Activated CD8-positive, alpha-beta memory T cell treated with anti-CD3 and anti-CD28 coated beads, Interleukin-2, amount 50 U/mL, for 48 hours (primary cell): ENCODE measurements around the gene TTC21B.

Experiments
- DNase-seq: peaks from one replicate; pipeline ENCODE4 v3.0.0-alpha.2; 2020

Gene TTC21B

DNA sequence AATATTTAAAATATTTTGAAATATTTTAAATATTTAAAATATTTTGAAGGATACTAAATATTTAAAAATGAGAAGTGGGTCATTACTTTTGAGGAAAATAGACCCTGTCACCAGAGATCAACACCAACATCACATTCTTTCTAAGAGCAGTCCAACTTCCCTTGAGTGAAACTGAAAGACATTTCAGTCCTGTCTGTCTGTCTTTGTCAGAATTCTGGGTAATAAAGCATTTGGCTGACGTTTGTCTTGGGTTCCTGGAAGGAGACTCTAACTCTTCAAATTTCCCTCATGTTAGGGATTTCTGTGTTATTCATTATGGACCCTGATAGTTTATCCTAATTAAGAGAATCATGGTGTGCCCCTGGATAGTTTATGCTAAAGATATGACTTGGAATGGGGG lies 32.8 kb downstream of the TTC21B start:
- no peak for DNase-seq

DNA sequence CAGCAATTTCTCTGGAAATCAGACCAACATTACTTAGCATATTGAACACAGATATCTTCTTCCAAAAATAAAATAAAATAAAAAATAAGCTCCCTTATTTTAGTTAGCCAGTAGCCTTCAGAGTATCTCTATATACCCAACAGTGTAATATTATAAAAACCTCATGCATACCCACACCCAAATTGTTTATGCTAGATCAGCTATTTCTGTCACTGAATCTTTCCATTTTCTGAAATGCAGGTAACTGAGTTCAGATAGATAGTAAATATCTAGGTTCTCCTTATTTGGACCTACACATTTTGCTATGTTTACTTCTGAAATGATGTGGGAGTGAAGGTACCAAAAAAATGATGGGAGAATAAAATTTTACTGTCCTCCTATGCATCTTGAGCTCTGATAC lies 39.9 kb downstream of the TTC21B start:
- DNase-seq, result no peak

DNA sequence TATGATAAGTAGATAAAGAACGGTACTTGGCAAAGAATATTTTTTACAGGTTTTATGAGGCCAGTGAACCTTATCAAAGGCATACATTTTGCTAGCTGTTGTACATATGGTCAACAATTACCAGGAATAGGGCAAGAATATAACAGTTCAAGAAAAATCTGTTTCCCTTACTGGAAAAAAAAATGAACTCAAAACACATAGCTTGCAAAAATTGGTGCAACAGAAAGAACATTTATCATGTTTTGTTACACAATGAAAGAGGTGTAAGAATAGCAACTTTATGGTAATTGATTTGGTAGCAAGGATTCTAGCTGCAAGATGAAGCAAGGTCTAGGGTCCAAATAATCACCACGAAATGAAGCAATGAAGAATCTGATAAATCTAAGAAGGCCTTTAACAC lies 41.6 kb downstream of the TTC21B start:
- no peak for DNase-seq

DNA sequence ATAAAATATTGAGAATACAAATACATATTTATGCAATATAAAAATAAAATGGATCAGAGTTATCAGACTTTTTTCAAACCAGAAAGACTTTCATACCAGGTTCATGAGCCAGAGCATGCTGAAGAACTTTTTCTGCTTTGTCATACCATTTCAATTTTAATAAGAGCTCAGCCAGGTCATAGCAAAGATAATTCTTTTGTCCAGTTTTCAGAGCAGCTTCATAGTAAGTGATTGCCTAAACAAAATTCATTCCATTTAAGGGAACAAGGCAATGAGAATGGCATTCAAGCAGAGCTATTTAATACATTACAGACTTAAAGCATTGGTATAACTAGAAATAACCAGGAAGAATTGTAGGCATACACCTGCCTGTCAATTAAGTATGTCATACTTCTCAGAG lies 42.3 kb downstream of the TTC21B start:
- no peak for DNase-seq

DNA sequence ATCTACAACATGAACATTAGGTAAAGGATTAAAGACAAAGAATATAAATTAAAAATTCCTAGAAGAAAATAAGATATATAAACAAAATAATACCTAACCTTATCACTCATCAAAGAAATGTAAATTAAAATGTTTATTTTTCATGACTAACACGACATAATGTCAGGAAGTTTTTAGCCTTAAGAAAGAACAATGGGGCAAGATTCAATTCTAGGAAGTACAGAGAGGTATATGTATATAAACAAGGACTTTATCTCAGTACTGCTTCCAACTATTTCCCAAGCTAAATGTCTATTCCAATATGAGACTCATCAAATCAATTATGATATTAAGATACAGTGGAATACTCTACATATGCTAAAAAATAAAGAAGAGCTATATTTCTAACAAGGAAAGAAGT lies 44.1 kb downstream of the TTC21B start:
- DNase-seq, result no peak

DNA sequence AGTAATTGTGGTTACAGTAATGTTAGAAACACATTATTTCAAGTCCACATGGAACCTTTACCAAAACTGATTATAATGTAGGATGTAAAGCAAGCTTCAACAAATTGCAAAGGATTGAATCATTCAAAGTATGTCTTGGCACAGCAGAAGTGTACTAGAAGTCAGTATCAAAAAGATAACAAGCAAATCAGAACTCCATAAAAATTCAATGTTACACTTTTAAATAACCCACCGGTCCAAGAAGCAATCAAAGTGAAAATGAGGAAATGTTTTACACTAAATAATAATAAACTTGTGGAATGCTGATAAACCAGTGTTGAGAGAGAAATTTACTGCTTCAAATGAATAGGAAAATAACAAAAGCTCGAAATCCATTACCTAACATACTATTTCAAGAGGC lies 47.7 kb downstream of the TTC21B start:
- no peak for DNase-seq

DNA sequence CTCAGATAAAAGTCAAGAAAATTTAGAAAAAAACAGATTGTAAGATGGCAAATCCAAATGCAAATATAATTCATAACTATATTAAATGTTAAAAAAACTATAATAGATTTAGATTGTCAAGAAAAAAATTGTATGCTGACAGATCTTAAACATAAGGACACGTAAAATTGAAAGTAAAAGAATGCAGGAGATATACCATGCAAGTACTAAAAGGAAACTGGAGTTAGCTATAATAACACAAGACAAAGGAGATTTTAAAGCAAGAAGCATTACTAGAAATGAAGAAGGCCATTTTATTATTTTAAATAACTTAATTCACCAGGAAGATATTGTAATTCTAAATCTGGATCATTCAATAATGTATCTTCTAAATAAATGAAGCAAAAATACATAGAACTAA lies 48.3 kb downstream of the TTC21B start:
- no peak for DNase-seq

DNA sequence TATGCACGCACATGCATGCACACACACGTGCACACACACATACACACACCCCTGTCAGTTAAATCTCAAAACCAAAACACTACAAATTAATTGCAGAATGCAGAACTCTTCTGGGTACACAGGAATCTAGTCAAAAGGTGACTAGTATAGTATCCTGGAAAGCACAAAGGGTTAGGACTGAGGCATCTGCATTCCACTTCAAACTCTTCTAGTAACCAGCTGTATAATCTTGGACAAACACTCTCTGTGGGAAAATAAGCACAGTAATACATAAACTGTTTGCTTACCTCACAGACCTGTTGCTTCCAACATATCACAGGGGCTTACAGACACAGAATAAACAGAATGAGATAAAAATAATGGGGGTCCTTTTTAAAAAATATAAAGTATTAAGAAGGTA lies 49.1 kb downstream of the TTC21B start:
- no peak for DNase-seq

DNA sequence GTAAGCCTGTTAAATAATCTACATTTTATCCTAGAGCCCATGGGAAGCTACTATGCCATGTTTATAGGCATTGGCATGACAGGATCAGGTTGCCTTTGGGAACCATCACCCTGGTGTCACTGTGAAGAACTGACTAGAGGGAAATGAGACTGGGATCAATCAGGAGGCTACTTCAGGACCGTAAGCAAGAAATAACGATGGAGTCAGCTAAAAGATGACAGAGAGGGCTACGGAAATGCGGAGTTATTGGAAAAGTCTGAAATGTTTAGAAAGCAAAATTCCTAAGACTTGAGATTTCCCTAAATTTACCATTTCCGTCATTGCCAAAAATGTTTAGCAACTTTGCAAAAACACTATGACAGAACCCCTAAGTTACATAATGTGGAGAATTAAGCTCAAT lies 50.2 kb downstream of the TTC21B start:
- no peak for DNase-seq

DNA sequence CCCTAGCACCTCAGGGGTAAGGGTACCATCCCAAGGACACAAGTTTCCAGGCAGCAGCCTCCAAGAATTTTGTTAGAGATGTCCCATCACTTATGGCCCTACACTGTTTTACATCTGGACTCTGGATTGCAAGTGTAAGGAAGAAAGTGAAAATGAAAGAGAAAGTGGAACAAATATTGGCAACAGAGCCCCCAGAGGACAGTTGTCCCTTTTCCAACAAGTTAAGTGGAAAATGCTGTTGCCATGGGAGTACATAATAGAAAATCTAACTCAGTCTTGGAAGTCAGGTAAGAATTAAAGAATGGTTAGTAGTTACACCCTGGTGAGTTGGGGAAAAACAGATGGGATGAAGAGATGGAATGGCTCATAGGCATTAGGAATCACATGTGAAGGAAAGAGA lies 50.6 kb downstream of the TTC21B start:
- no peak for DNase-seq

DNA sequence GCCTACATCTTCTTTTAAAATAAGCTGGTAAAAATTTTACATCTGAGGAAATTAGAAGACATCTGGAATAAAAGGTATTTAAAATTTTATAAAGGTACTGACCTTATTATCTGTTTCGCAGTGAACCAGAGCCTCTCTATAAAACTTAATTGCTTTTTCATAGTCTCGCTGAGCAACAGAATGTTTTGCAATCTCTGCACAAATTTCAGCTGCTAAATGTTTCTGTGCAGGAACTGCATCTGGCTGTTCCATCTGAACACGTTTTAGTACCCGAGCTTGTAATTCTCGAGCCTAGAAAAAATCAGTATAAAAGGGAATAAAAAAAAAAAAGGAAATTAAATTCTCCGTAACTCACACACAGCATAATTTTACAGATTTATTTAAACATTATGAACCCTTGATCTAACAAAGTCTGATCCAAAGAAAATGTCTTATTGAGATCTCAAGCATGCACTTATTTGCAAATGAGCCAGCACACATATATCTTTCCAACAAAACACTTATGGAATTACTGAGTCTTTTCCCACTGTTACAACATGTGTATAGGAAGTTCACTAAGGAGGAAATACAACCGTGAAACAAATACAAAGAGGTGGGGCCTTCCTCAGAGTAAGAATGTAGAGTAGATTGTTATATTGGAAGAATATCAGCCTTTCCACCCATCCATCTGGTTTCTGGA lies 51.8 kb downstream of the TTC21B start:
- no peak for DNase-seq

DNA sequence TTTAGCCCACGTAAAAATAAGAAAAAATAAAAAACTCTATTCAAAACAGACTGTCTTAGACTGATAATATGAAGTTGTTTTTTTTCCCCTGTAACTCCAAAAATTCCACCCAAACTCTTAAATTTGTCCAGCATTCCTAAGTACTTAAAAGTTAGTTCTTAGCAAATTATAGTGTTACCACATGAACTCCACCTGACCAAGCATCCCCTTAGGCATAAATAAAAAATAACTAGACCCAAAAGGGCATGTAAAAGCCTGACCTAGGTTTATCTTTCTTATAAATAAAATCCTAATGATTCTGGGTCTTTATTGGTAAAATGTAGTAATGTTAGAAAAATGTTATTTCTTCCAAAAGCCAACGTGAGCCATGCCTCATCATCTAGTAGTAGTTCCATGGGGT lies 54.3 kb downstream of the TTC21B start:
- no peak for DNase-seq

DNA sequence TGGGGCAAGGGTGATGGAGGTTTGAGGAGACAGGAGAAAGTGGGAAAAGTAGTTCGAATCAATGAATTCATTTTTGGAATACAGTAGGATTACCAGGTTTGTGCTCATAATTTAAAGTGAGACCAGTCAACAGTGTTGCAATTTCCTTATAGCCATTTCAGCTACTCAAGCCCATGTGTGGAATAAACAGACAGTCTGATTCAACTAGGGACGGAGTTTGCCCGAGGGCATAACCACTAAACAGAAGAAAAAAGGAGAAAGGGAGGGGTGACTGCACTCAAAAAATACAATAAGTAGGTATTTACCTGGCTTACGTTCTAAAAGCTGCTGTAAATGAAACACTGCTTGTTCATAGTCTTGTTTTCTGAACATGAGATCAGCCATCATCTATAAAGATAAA lies 55.2 kb downstream of the TTC21B start:
- no peak for DNase-seq

DNA sequence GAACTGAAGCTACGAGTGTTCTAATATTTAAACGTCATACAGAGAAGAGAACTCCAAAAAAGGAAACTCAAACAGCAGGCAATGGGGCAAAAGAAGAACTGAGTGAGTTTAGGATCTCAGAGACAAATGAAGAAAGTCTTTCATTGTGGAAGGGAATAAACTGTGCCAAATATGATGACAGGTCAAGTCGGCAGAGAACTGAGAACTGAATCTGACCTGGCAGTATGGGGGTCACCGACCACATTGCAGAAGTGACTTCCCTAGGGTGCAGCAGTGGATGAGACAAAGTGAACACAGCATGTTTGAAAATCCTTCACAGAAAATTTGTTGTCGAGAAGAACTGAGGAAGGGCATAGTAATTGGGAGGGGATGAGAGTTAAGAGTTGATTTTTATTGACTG lies 55.9 kb downstream of the TTC21B start:
- DNase-seq, result no peak

DNA sequence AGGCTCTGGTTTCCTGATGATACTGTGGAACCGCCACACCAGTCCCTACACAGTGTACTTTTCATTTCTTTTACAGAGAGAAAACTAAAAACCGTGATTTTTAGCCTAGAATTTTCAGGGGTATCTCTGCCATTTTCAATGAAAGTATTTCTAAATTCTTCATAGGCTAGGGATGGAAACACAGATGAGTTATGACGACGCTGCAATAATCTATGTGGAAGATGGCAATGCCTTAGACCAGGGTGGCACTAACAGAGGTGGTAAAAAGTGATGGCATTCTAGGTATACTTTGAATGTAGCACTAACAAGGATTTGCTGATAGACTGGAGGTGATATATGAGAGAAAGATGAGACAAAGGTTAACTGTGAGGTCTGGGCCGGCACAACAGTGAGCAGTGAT lies 56.5 kb downstream of the TTC21B start:
- DNase-seq, result no peak

DNA sequence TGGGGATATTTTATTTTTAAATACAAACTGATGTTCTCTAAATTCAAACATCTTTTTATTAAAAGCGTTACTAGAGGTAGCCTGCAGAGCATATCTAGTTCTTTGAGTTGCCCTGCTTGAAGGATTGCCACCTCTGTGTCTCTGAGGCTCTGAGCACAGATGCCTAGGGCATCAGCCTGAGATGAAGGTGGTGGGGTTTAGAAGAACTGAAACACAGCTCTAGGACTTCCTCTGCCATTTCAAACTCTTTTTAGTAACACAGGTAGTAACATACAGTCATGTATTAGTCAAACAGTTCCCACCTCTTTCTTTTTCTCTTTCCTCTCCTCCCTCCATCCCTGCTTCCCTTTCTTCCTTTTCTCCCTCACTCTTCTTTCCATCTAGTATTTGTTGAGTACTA lies 57.6 kb downstream of the TTC21B start:
- no peak for DNase-seq

DNA sequence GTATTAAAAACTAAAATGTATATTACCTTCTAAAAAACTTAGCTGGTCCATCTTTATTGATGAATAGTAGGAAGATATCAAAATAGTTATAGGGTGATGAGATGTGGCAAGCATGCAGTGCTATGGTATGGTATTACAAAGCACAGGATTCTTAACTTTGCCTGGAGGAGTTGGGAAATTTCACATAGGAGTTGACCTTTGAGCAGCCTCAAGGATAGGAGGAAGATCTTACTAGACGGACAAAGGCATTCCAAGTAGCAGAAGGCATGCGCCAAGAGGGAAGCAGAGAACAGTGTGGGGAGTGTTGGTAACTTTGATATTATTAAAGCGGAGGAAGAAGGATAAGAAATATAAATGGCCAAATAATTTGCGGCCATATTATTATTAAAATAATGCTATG lies 60.0 kb downstream of the TTC21B start:
- no peak for DNase-seq

DNA sequence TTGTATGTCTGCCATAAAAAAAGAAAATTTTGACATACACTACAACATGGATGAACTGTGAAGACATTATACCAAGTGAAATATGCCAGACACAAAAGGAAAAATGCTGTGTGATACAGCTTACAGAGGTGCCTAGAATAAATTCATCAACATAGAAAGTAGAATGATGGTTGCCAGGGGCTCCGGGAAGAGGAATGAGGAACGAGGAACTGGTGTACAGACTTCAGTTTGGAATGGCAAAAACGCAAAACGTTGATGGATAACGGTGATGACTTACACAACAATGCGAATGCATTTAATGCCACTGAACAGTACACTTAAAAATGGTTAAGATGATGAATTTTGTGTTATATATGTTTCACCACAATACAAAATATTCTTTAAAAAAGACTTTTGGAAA lies 61.0 kb downstream of the TTC21B start:
- DNase-seq, result no peak

DNA sequence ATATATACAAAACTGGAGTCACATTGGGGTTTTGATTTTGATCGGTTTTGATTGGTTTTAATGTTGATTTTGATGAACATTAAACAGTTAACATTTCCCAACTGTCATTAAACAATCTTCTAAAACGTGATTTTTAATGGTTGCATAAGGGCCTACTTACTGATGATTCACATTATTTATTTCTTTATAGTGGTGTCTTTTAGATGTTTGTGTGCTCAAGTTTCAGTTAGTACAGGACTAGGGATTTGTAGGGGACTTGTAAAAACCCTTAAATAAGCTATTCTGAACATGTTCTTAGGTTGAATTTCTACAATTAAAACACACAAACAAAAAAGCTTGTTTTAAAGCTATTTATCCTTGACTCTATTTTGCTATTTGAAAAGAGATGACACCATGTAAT lies 61.6 kb downstream of the TTC21B start:
- DNase-seq, result no peak

DNA sequence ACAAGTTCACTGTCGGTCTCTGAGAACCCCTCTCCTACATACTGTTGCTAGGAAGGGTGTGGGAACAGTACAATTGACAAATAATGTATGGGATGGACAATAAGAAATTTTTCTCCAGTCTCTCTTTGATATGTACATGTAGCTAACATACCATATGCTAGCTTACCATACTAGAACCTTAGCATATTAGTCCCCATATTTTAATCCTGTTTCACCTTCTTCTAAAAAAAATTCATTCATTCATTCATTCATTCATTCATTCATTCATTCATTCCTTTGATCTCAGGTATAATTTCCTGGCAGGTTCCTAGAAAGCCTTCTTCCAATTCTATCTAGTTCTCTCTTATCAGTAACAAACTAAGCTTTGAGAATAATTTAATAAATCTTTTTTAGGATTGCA lies 62.2 kb downstream of the TTC21B start:
- DNase-seq, result no peak

DNA sequence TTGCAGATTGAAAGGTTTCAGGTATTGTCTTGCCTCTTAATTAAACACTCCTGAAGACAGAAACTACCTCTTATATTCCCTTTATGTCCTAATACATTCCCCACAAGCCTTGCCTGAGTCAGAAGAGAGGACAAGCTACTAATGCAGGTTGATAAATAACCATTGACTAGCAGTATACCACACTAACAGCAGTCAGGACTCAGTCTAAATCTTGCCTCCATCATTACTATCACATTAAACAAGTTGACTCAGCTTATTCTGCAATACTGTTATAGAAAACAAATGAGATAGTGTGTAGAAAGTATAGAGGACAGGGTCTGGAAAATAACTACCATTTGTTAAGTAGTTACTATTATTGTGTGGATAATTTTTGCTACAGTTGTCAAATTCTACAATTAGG lies 63.8 kb downstream of the TTC21B start:
- no peak for DNase-seq

DNA sequence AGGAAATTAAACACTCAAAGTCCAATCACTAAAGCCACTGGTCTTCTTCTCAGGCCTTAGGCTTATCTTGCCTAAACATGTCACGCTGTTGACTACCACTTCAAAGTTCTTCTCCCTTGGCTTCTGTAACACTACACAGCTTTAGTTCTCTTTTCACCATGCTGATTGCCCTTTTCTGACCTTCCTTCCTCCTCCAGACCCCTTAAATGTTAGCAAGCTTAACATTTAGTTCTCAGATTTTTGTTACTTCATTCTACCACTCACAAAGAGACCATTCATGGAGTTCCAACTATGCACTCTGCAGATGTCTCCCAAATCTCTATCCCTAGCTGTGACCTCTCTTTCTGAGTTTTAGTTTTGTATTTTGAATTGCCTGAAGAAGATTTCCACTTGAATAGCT lies 64.4 kb downstream of the TTC21B start:
- no peak for DNase-seq

DNA sequence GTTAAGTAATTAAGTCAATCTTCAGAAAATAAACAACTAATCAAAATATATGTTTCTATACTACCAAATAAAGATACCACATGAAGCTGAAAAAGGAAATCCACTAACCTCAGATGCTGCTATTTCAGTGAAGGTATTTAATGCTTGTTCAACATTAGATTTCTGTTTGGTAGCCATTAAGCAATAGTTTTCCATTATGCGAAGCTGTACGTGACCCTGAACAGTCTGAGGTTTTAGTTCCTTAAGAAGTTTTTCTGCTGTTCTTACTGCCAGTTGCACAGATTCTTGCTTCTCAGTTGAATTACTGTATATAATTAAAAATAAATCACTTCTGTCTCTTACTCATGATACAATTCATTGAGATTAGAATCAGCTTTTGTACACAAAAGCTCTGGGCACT lies 65.4 kb downstream of the TTC21B start:
- no peak for DNase-seq

DNA sequence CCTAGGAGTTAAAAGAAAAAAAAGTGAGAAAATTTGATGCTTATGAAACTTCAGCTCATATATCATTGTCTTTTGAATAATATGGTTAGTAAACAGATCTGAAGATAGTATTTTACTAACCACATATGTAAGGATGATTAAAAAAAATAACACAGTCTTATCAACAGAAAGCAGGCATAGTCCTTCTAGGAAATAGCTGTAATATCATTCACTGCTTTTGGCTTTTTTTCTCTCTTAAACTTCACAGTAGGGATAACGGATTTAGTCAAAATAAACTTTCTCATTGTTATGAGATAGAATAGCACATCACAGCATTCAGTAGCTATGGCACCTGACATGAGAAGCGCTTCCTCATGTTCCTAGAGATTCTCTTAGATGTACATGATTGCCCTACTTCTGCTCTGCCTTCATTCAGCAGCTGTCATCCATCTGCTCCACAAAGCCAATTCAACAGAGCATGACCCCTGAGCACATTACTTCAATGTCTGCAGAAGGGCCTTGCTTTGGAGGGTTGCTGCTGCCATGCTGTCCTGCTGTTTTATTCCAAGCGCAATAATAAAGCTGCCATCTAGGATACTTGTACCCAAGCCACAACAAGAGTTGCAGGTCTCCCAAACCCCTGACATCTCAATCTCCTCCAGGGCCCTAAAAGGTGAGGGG lies 67.0 kb downstream of the TTC21B start:
- DNase-seq, result no peak
